Stomach (tissue), 4 donors: ENCODE results near the gene E2F2.
"Not testable (repeated sequence)": the region's sequence is repeated elsewhere in the genome, so short reads cannot be mapped to it uniquely, and the experiment has no call there.

Source experiments
- EP300 ChIP-seq: sonication (generic); formaldehyde crosslinking; IDR thresholded peaks from one replicate; pipeline ENCODE4 v1.6.1; 2017; ENCODE audit warnings: antibody characterized with exemption
- POLR2A ChIP-seq, 4 donors: fragments of 450-650 bp; IDR thresholded peaks; one replicate each; pipeline ENCODE4 v1.6.1; 2016; ENCODE audit warnings: antibody characterized with exemption in 4 of 4, control low read depth in 2 of 4, mild to moderate bottlenecking in 1 of 4, moderate library complexity in 1 of 4
- TF ChIP-seq, protein P1 (sequence below), 7 experiments: fragments of 450-650 bp in 4 of 7; fragments of 200-600 bp in 3 of 7; sonication (generic) in 3 of 7; IDR thresholded peaks; one replicate each; pipeline ENCODE4 v1.5.1; 2016 to 2019; ENCODE audit warnings: antibody characterized with exemption in 7 of 7, control low read depth in 2 of 7, mild to moderate bottlenecking in 1 of 7

- TF ChIP-seq POLR2A (IDR thresholded peaks at IDR 0.05); EP300: not testable (repeated sequence)
- TF ChIP-seq, protein P1, sequence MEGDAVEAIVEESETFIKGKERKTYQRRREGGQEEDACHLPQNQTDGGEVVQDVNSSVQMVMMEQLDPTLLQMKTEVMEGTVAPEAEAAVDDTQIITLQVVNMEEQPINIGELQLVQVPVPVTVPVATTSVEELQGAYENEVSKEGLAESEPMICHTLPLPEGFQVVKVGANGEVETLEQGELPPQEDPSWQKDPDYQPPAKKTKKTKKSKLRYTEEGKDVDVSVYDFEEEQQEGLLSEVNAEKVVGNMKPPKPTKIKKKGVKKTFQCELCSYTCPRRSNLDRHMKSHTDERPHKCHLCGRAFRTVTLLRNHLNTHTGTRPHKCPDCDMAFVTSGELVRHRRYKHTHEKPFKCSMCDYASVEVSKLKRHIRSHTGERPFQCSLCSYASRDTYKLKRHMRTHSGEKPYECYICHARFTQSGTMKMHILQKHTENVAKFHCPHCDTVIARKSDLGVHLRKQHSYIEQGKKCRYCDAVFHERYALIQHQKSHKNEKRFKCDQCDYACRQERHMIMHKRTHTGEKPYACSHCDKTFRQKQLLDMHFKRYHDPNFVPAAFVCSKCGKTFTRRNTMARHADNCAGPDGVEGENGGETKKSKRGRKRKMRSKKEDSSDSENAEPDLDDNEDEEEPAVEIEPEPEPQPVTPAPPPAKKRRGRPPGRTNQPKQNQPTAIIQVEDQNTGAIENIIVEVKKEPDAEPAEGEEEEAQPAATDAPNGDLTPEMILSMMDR (IDR thresholded peaks at IDR 0.05) = not testable (repeated sequence)
These were observed 36.2 kb downstream of the E2F2 start for GRCh38 chr1:23494836-23495235.
